ENCODE measurements around the gene WBP2.

DNA sequence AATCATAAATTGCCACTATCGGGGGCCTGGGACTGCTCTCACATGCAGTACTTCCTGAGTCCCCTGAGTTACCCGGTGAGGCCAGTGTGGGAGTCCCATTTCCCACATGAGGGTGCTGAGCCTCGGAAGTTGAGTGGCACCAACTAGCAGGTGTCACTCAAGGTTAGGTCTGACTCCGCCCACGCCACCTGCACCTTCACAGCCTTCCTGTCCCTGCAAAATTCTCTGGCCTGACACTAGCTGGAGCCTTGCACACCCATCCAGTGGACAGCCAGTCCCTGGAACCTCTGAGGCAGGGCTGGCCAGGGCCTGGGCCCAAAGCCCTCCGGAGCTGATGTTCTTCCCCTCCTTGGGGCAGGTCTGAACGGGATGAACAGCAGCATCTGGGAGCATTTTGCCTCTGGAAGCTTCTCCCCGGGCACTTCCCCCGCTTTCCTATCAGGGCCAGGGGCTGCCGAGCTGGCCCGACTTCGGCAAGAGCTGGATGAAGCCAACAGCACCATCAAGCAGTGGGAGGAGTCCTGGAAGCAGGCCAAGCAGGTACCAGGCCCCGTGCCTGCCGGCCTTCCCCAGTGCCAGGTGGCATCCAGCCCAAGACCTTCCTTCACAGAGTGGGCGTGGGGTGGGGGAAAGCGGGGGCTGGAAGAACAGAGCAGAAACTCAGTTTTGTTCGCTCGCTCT is 32.9 kb downstream of the WBP2 start:
- no peak for TF ChIP-seq EZH2 (IDR thresholded peaks at IDR 0.05; ENCODE audit: borderline replicate concordance, low read depth, low read length, severe bottlenecking)
- no peak for TF ChIP-seq CTCF (IDR thresholded peaks at IDR 0.05; ENCODE audit: borderline replicate concordance, extremely low read depth, low read length, poor library complexity, severe bottlenecking)
